ENCODE measurements around the gene RGMA. TPM values are rescaled to one million over a fixed set of nuclear protein-coding genes. Genes with fewer than 3 reads are reported as not detected.

RGMA gene
- total and polyA plus RNA-seq, 2 donors (not counting 3 experiments of a cell fraction or from before 2014, with no cell fraction given), result 0.06 to 0.13 TPM

DNA sequence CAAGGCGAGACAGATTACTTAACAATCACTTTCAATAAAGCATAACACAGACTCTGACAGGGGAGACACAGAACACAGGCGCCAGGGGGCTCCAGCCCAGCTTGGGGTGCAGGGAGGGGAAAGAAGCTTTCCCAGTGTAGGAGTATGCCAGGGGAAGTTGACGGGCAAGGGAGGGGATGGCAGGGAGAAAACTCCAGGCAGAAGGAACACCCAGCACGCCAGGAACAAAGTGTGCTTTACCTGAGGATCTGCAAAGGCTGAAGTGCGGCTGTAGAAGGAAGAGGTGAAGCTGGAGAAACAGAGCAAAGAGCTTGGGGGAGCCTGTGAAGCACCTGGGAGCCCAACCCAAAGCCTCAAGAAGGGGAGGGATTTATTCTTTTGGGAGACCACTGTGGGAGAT lies 12.1 kb downstream of the RGMA start:
- H3K9ac ChIP-seq (replicated peaks; ENCODE audit: extremely low read depth, insufficient read depth, low read length), result no peak overlapping the region
- no peak overlapping the region for H2AFZ ChIP-seq (ENCODE audit: low read depth, low read length)
- ChIA-PET POLR2A (no interaction called here), CTCF (interaction anchor here (3.7 kb wide), 1 partner anchor 11 kb away, joined by 31 read pairs; the partner anchor contains the start of gene RGMA)
- no peaks in the 10 kb centered on the region for H3K9me1 ChIP-seq (replicated peaks; ENCODE audit: control insufficient read depth, extremely low read depth, insufficient read depth, low read length)
- no peak overlapping the region for H3K27ac ChIP-seq (ENCODE audit: insufficient read depth, low read depth, low read length)
- no peak overlapping the region for H3K4me2 ChIP-seq (ENCODE audit: insufficient read depth, low read length)
- intact Hi-C loops (cut with micrococcal nuclease) (no loop called here), dilution Hi-C loops (cut with MboI; ENCODE audit: extremely low pct_ligation_motif_present, low sequenced_read_pairs) (no loop called here)
- H4K20me1 ChIP-seq (replicated peaks; ENCODE audit: control insufficient read depth, extremely low read depth, insufficient read depth, low read length), result no peaks in the 10 kb centered on the region
- H3K9me3 ChIP-seq (replicated peaks; ENCODE audit: control insufficient read depth, insufficient read depth, low read length), result no peaks in the 10 kb centered on the region
- no TSS peak for BruUV-seq (replicated peaks)
- TF ChIP-seq JUN (IDR thresholded peaks at IDR 0.05; ENCODE audit: borderline replicate concordance, insufficient read depth, insufficient read length, low read depth) (no peak), POLR2A (IDR thresholded peaks at IDR 0.05; ENCODE audit: low read depth, low read length) (no peak), GATA2 (IDR thresholded peaks at IDR 0.05; ENCODE audit: insufficient read depth, insufficient read length, low read depth, low read length) (no peak), EZH2 (IDR thresholded peaks at IDR 0.05; ENCODE audit: borderline replicate concordance, low read depth, low read length, severe bottlenecking) (no peak), POLR2AphosphoS5 (IDR thresholded peaks at IDR 0.05; ENCODE audit: insufficient read depth, low read depth, low read length) (no peak), CTCF (IDR thresholded peaks at IDR 0.05; ENCODE audit: extremely low read depth in 1 of 2, insufficient read depth in 1 of 2, low read depth in 1 of 2, low read length in 2 of 2) (no peak), FOS (IDR thresholded peaks at IDR 0.05; ENCODE audit: borderline replicate concordance, insufficient read depth, low read length) (no peak), MYC (IDR thresholded peaks at IDR 0.05; ENCODE audit: low read depth, low read length) (no peak)
- TF ChIP-seq, protein P1, sequence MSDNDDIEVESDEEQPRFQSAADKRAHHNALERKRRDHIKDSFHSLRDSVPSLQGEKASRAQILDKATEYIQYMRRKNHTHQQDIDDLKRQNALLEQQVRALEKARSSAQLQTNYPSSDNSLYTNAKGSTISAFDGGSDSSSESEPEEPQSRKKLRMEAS (IDR thresholded peaks at IDR 0.05; ENCODE audit: insufficient read depth, insufficient read length), result no peak
- H3K4me1 ChIP-seq (ENCODE audit: control insufficient read depth, extremely low read depth, insufficient read depth, low read length), result peaks cover 3% of the 10 kb centered on the region
- H3K79me2 ChIP-seq (ENCODE audit: control insufficient read depth, insufficient read depth, low read length), result no peaks in the 10 kb centered on the region
- H3K27me3 ChIP-seq (ENCODE audit: control insufficient read depth in 2 of 2, insufficient read depth in 2 of 2, low read length in 2 of 2), result peaks cover 7 to 18% of the 10 kb centered on the region in 2 experiments
- no peak overlapping the region for H3K4me3 ChIP-seq (replicated peaks in 1 of 3; ENCODE audit: insufficient read depth in 1 of 3, low read depth in 1 of 3, low read length in 3 of 3)
- DNase-seq (ENCODE audit: low read depth, low spot score) (no peak), FAIRE-seq (no peak)
- no peaks in the 10 kb centered on the region for H3K36me3 ChIP-seq (ENCODE audit: control insufficient read depth in 2 of 2, extremely low read depth in 1 of 2, insufficient read depth in 2 of 2, low read length in 2 of 2)
